ENCODE data around the gene TMEM63B. TPM values are rescaled to one million over a fixed set of nuclear protein-coding genes. Genes with fewer than 3 reads are reported as not detected.

Gene TMEM63B
- total RNA-seq, 2 experiments from 2014 or later: 10.9 to 15.2 TPM

DNA sequence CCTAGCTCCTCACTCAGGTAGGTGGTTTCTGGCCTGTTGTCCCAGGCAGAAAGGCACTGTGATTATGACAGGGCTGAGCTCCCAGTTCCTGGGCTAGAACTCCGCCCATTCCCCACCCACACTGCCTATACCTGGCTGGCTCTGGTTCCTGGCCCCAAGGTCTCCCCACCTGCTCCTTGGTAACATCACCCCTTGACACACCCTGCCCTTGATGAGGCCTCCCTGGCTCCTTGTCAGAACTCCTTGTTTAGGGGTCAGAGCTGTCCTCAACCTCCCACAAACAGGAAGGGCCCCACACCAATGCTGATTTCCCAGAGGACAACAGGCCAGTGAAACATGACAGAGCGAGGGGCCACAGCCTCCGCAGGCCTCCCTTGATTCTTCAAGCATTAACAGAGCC is 73.8 kb downstream of the TMEM63B start:
- no peak overlapping the region for H3K4me3 Mint-ChIP-seq
- POLR2A ChIA-PET: no interaction called here
- H3K9me3 Mint-ChIP-seq (ENCODE audit: low read depth): no peaks in the 10 kb centered on the region
- no peaks in the 10 kb centered on the region for H3K36me3 Mint-ChIP-seq (ENCODE audit: low read depth)
- intact Hi-C loops (cut with DNase I, micrococcal nuclease): no loop called here
- H3K27ac Mint-ChIP-seq: no peak overlapping the region
- CTCF ChIA-PET: no interaction called here
- H3K4me1 Mint-ChIP-seq: no peaks in the 10 kb centered on the region
- no peaks in the 10 kb centered on the region for H3K27me3 Mint-ChIP-seq
- ATAC-seq (no peak), DNase-seq (no peak)

DNA sequence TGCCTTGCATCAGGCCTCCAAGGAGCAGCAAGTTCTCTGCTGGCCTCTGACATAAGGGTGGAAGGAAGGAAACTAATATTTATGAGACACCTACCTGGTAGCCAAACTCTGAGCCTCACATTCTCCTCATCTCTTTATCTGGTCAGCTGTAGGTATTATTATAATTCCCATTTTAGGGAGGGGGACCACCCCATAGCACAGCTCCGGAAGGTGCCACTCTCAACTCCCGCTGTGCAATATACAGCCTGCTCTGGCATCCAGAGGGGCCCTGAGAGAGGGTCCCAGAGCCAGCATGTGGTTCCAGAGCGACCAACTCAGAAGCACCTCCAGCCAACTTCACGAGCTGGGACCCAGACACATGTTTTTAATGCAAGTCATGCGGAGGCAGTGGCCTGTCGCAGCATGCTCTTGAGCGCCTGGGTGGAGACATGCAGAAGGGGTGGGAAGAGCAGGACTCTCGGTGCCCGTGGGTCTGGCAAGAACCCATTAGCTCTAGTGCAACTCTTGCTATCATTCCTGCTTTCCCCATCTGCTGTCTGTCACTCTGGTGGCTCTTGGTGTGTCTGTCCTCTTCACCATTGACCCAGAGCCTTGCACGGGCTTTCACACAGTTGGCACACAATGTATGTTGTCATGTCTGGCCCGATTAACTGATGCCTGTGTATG is 74.4 kb downstream of the TMEM63B start:
- no peak overlapping the region for H3K4me3 Mint-ChIP-seq
- ChIA-PET CTCF (interaction anchor here (0.5 to 1.0 kb wide), 3 partner anchors 16 to 481 kb away, joined by 3 read pairs; no protein-coding TSS in a partner anchor), POLR2A (no interaction called here)
- intact Hi-C loops (cut with DNase I, micrococcal nuclease): no loop called here
- no peaks in the 10 kb centered on the region for H3K27me3 Mint-ChIP-seq
- H3K4me1 Mint-ChIP-seq: no peaks in the 10 kb centered on the region
- no peaks in the 10 kb centered on the region for H3K9me3 Mint-ChIP-seq (ENCODE audit: low read depth)
- no peak overlapping the region for H3K27ac Mint-ChIP-seq
- ATAC-seq (no peak), DNase-seq (no peak)
- no peaks in the 10 kb centered on the region for H3K36me3 Mint-ChIP-seq (ENCODE audit: low read depth)

DNA sequence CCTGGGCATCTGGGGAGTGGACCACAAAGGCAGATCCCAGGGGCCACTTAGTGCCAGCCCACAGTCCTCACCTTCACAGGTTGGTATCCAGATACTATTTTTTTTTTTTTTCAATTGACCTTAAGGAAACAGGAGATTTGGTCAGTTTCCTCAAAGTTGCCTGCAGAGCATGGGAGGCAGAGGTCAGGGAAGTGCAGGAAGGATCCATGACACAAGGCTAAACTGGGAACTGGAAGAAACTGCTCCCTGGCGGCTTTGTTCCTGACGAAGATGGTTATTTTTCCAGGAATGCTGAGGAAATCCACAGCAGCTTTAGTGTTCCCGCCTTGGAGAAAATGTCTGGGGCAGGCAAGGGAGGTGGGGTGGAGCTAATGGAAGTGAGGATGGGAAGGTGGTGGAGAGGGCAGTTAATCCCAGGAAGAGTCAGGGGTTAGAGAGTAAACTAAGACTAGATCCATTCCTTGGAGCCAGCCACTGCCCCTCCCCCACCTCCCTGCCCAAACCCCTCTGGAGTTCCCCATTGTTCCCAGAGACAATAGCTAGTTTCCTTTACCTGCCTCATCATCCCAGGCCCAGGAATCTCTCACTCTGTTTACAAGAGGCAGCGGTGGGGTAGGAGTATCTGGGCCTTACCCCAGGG is 75.1 kb downstream of the TMEM63B start:
- Mint-ChIP-seq H3K27me3 (no peaks in the 10 kb centered on the region), H3K4me3 (no peak overlapping the region), H3K9me3 (ENCODE audit: low read depth) (no peaks in the 10 kb centered on the region), H3K36me3 (ENCODE audit: low read depth) (no peaks in the 10 kb centered on the region), H3K27ac (no peak overlapping the region), H3K4me1 (no peaks in the 10 kb centered on the region)
- POLR2A ChIA-PET: interaction anchor here (0.5 kb wide), 1 partner anchor 13 kb away, joined by 3 read pairs; no protein-coding TSS in a partner anchor
- intact Hi-C loops (cut with DNase I, micrococcal nuclease): no loop called here
- ATAC-seq (no peak), DNase-seq (no peak)
- CTCF ChIA-PET: interaction anchor here (0.6 to 1.0 kb wide), 2 partner anchors 17 to 106 kb away, joined by 3 read pairs; no protein-coding TSS in a partner anchor

DNA sequence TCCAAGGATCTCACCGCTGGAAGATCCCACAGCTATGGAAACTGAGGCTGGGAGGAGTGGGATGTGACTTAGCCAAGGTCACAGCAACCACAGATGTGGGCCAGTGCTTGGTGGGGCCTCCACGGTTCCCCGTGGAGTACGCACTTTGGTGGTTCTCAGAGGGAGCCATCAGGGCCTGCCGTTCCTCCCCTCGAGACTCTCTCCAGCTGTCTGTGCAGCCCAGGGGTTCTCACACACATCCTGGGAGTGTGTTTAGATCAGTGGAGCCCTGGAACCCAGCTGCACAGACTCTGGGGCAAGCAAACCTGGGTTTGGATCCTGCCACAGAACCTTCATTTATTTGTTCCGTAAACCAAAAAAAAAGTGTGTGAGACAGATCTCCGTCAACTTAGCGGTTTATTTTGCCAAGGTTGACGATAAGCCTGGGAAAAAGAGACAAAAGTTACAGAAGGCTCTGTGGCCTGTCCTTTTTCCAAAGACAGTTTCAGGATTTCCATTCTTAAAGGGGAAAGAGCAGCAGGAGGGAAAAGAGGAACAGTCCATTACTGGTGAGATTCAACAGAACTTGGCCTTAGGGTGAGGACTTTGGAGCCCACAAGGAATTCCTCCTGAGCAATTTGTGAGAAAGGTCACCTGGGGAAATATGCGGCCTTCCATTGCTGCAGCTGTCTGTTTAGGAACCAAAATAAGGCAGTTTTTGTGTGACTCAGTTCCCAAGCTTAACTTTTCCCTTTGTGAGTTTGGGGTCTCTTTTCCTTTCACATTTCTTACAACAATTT is 75.8 kb downstream of the TMEM63B start:
- intact Hi-C loops (cut with DNase I, micrococcal nuclease): no loop called here
- no peak for DNase-seq
- Mint-ChIP-seq H3K36me3 (ENCODE audit: low read depth) (no peaks in the 10 kb centered on the region), H3K4me3 (no peak overlapping the region), H3K27ac (no peak overlapping the region), H3K27me3 (no peaks in the 10 kb centered on the region), H3K4me1 (no peaks in the 10 kb centered on the region), H3K9me3 (ENCODE audit: low read depth) (no peaks in the 10 kb centered on the region)
- CTCF ChIA-PET: interaction anchor here (0.7 to 1.0 kb wide), 2 partner anchors 31 to 261 kb away, joined by 3 to 4 read pairs; no protein-coding TSS in a partner anchor
- ATAC-seq: no peak
- POLR2A ChIA-PET: interaction anchor here (0.5 kb wide), 1 partner anchor 13 kb away, joined by 3 read pairs; no protein-coding TSS in a partner anchor

DNA sequence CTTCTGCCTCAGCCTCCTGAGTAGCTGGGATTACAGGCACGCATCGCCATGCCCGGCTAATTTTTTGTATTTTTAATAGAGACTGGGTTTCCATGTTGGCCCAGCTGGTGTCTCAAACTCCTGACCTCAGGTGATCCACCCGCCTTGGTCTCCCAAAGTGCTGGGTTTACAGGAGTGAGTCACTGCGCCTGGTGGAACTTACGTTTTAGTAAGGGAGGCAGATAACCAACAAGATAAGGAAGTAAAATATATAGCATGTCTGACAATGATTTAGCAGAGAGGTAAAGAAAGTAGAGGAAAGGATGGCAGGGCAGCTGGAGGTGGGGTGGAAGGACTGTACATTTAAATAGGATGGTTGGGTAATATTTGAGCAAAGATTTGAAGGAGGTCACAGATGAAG is 76.6 kb downstream of the TMEM63B start:
- ATAC-seq (no peak), DNase-seq (no peak)
- Mint-ChIP-seq H3K36me3 (ENCODE audit: low read depth) (no peaks in the 10 kb centered on the region), H3K4me1 (no peaks in the 10 kb centered on the region), H3K4me3 (no peak overlapping the region), H3K9me3 (ENCODE audit: low read depth) (no peaks in the 10 kb centered on the region), H3K27me3 (no peaks in the 10 kb centered on the region), H3K27ac (no peak overlapping the region)
- intact Hi-C loops (cut with DNase I, micrococcal nuclease): no loop called here
- CTCF ChIA-PET: interaction anchor here (0.7 to 1.0 kb wide), 2 partner anchors 31 to 52 kb away, joined by 3 to 4 read pairs; no protein-coding TSS in a partner anchor
- POLR2A ChIA-PET: no interaction called here

Other genes with a start within 250 kb of the TMEM63B start
- 10 to 100 TPM; 29.5 to 43.3 TPM for gene MRPL14, start 102 bp upstream of the TMEM63B start, total RNA-seq
- gene CAPN11, start 31.3 kb downstream of the TMEM63B start, total RNA-seq: 1 to 10 TPM; 1.2 to 1.3 TPM
- gene MYMX, start 89.4 kb downstream of the TMEM63B start, total RNA-seq: not detected
- 10 to 100 TPM; 59.8 to 98.3 TPM for gene SLC29A1, start 96.0 kb downstream of the TMEM63B start, total RNA-seq
- gene HSP90AB1, start 119.5 kb downstream of the TMEM63B start, total RNA-seq: 1,000 to 10,000 TPM; 2,120 to 2,263 TPM
- gene SLC35B2, start 130.0 kb downstream of the TMEM63B start, total RNA-seq: 10 to 100 TPM; 14.1 TPM
- gene NFKBIE, start 138.0 kb downstream of the TMEM63B start, total RNA-seq: 10 to 100 TPM; 17.2 to 19.9 TPM
- gene TMEM151B, start 142.9 kb downstream of the TMEM63B start, total RNA-seq: under 1 TPM in 1 of 2 experiments, not detected in 1; 0.09 TPM
- gene AARS2, start 185.8 kb downstream of the TMEM63B start, total RNA-seq: 10 to 100 TPM; 15.2 to 17.5 TPM
- gene SPATS1, start 215.1 kb downstream of the TMEM63B start, total RNA-seq: not detected